ENCODE data around the gene RTN4RL2. TPM values are rescaled to one million over a fixed set of nuclear protein-coding genes. Genes with fewer than 3 reads are reported as not detected.

RTN4RL2 gene
- total and polyA plus RNA-seq, 7 experiments from 2014 or later, result 0.08 to 0.47 (median 0.27) TPM; not detected in 2

DNA sequence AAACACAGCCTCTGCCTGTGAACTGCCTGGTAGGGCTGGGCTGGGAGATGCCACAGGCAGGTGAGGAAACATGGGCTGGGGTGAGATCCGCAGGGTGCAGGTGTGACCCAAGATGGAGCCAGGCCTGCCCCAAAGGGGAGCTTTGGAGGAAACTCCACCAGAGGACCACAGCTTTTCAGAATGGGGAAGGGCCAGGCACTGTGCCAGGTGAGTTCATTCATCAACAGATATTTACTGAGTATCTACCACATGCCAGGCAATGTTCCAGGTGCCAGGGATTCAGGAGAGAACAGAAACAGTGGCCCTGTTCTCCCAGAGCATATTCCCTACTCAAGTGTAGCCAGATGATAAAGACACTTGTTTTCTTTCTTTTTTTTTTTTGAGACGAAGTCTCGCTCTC lies 11.2 kb downstream of the RTN4RL2 start:
- H3K36me3 Mint-ChIP-seq, result no peaks in the 10 kb centered on the region
- H3K27me3 ChIP-seq (ENCODE audit: control insufficient read depth in 2 of 2, insufficient read depth in 2 of 2, low read length in 2 of 2), result no peaks in the 10 kb centered on the region
- H3K4me3 Mint-ChIP-seq, result no peak overlapping the region
- CTCF ChIA-PET, result interaction anchor here (3.9 kb wide), 1 partner anchor 14 kb away, joined by 34 read pairs; no protein-coding TSS in a partner anchor
- no peaks in the 10 kb centered on the region for H3K9me3 ChIP-seq (ENCODE audit: control insufficient read depth in 2 of 3, low read length in 3 of 3)
- H3K27ac ChIP-seq (ENCODE audit: low read depth, low read length), result no peak overlapping the region
- no peak overlapping the region for H3K27ac Mint-ChIP-seq
- peaks cover 10 to 27% of the 10 kb centered on the region in 2 donors for H3K4me1 ChIP-seq (ENCODE audit: control insufficient read depth in 2 of 2, insufficient read depth in 2 of 2, low read length in 2 of 2)
- peaks cover 0 to 26% (median 0%) of the 10 kb centered on the region in 5 donors for H3K27me3 Mint-ChIP-seq
- no peak overlapping the region for H3K4me3 ChIP-seq (ENCODE audit: low read length)
- intact Hi-C loops (cut with micrococcal nuclease), result no loop called here
- H3K36me3 ChIP-seq (ENCODE audit: control insufficient read depth in 2 of 3, insufficient read depth in 3 of 3, low read length in 3 of 3), result no peaks in the 10 kb centered on the region
- peaks cover 20 to 36% (median 29%) of the 10 kb centered on the region in 7 donors for H3K4me1 Mint-ChIP-seq
- no peaks in the 10 kb centered on the region for H3K9me3 Mint-ChIP-seq
- no peak for DNase-seq
- no peak for ATAC-seq
- POLR2A ChIA-PET, result no interaction called here

DNA sequence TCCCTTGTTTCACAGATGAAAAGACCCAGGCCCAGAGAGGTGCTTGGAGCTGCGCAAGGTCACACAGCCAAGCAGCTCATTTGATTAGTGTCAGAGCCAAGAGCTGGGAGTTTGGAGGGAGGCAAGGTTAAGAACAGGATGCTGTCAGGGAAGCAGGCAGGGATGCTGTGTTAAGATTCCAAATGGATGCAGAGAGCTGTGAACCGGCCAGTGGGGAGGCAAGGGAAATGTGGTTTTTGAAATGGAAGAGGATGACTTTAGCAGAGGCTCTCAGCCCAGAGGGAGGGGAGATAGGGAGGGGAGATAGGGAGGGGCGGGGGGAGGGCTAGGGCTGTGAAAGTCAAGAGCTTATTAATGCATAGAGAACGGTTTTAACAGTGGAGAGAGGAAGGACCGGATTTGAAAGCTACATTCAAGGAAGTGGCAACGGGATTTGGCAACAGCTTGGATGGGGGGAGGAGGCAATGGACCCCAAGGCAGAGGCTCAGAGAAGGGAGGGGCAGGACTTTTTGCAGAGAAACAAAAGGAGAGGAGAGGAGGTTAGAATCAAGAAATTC lies 13.0 kb downstream of the RTN4RL2 start:
- Mint-ChIP-seq H3K27ac (peak overlapping the region in 8 of 9 donors; percentile 13 to 86 (median 70)), H3K27me3 (peaks cover 0 to 42% (median 5%) of the 10 kb centered on the region in 5 donors), H3K4me1 (peaks cover 15 to 42% (median 29%) of the 10 kb centered on the region in 7 donors), H3K4me3 (peak overlapping the region in 8 of 10 donors; percentile 10 to 84 (median 58)), H3K9me3 (no peaks in the 10 kb centered on the region), H3K36me3 (no peaks in the 10 kb centered on the region)
- ATAC-seq (no peak), DNase-seq (no peak)
- intact Hi-C loops (cut with micrococcal nuclease), result no loop called here
- no peak overlapping the region for H3K4me3 ChIP-seq (ENCODE audit: low read length)
- POLR2A ChIA-PET, result interaction anchor here (0.6 kb wide), 1 partner anchor 92 kb away, joined by 5 read pairs; no protein-coding TSS in a partner anchor
- H3K27ac ChIP-seq (ENCODE audit: low read depth, low read length), result no peak overlapping the region
- no peaks in the 10 kb centered on the region for H3K36me3 ChIP-seq (ENCODE audit: control insufficient read depth in 2 of 3, insufficient read depth in 3 of 3, low read length in 3 of 3)
- H3K9me3 ChIP-seq (ENCODE audit: control insufficient read depth in 2 of 3, low read length in 3 of 3), result no peaks in the 10 kb centered on the region
- CTCF ChIA-PET, result interaction anchor here (1.0 to 3.9 kb wide), 7 partner anchors 10 to 54 kb away, joined by 3 to 34 read pairs (median 5); partner anchors contain the start of gene RTN4RL2
- H3K27me3 ChIP-seq (ENCODE audit: control insufficient read depth in 2 of 2, insufficient read depth in 2 of 2, low read length in 2 of 2), result no peaks in the 10 kb centered on the region
- H3K4me1 ChIP-seq (ENCODE audit: control insufficient read depth in 2 of 2, insufficient read depth in 2 of 2, low read length in 2 of 2), result peaks cover 10 to 27% of the 10 kb centered on the region in 2 donors

DNA sequence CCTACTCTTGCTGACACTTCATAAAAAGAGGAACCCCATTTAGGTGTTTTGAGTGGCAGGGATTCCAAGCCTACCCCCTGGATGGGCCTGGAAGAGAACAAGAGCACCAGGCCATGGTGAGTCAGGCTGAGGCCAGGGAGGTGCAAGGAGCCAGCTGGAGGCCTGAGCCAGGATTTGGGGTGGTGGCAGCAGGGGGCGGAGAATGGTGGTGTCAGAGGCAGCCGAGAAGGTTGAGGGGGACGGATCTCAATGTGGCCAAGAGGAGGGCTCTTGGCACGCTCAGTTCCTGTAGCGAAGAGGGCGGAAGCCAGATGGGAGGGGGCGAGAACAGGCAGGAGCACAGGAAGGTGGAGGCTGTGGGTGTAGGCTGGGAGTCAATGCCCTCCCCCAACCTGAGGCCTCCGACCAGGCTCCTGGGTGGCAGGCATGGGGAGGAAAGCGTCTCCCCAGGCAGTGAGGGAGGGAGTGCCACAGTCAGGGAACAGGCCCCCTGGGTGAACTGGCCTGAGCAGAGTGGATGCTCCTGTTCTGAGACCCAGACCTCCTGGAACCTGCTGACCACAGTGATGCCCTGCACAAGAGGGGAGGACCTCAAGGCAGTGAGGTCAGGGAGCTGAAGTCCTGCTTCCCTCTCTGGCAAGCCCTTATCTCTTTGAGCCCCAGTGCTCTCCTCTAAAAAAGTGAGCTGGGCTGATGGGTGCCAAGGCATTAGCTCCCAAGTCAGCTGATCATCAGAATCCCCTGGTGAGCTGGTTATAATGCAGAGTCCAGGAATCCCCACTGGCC lies 13.9 kb downstream of the RTN4RL2 start:
- H3K27me3 Mint-ChIP-seq, result peaks cover 0 to 49% (median 5%) of the 10 kb centered on the region in 5 donors
- no peak overlapping the region for H3K27ac ChIP-seq (ENCODE audit: low read depth, low read length)
- ATAC-seq, result peak; percentile 67

DNA sequence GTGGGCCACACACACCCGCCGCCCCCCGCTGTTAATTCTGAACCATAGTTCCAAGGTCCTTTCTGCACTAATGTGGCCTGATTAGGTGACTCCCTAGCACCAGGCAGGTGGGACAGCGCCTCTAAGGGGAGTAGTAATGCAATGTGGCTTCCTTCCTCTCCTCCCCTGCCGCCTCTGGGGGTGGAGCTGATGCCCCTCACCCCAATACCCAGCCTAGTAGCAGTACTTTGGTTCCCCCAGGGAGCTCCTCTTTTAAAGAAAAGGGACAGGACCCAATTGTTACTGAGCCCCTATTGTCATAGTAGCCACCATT lies 14.4 kb downstream of the RTN4RL2 start:
- Histone ChIP-seq H3K9me3 (ENCODE audit: control insufficient read depth in 2 of 3, low read length in 3 of 3) (no peaks in the 10 kb centered on the region), H3K27ac (ENCODE audit: low read depth, low read length) (no peak overlapping the region), H3K4me1 (ENCODE audit: control insufficient read depth in 2 of 2, insufficient read depth in 2 of 2, low read length in 2 of 2) (peaks cover 10 to 27% of the 10 kb centered on the region in 2 donors), H3K27me3 (ENCODE audit: control insufficient read depth in 2 of 2, insufficient read depth in 2 of 2, low read length in 2 of 2) (no peaks in the 10 kb centered on the region), H3K36me3 (ENCODE audit: control insufficient read depth in 2 of 3, insufficient read depth in 3 of 3, low read length in 3 of 3) (no peaks in the 10 kb centered on the region), H3K4me3 (ENCODE audit: low read length) (peak overlapping the region; percentile 40)
- ChIA-PET POLR2A (interaction anchor here (0.6 kb wide), 1 partner anchor 180 kb away, joined by 4 read pairs; no protein-coding TSS in a partner anchor), CTCF (interaction anchor here (0.6 to 3.9 kb wide), 6 partner anchors 9 to 47 kb away, joined by 3 to 34 read pairs (median 4); no protein-coding TSS in a partner anchor)
- H3K4me1 Mint-ChIP-seq, result peaks cover 12 to 42% (median 30%) of the 10 kb centered on the region in 7 donors
- ATAC-seq, result no peak
- H3K9me3 Mint-ChIP-seq, result no peaks in the 10 kb centered on the region
- DNase-seq, result no peak
- H3K27ac Mint-ChIP-seq, result peak overlapping the region in 1 of 9 donors; percentile 41
- H3K36me3 Mint-ChIP-seq, result no peaks in the 10 kb centered on the region
- peaks cover 0 to 51% (median 5%) of the 10 kb centered on the region in 5 donors for H3K27me3 Mint-ChIP-seq
- intact Hi-C loops (cut with micrococcal nuclease), result loop anchor here in 1 of 2 donors (2.0 kb wide), 1 partner anchor 72 kb away; no protein-coding TSS in a partner anchor
- H3K4me3 Mint-ChIP-seq, result peak overlapping the region in 9 of 10 donors; percentile 26 to 84 (median 62)

More for the DNA sequence above, 13.9 kb downstream of the RTN4RL2 start:
- ChIA-PET POLR2A (interaction anchor here (0.6 kb wide), 1 partner anchor 181 kb away, joined by 4 read pairs; no protein-coding TSS in a partner anchor), CTCF (interaction anchor here (0.9 to 3.9 kb wide), 9 partner anchors 9 to 53 kb away, joined by 3 to 34 read pairs (median 5); partner anchors contain the start of gene RTN4RL2)
- H3K27me3 ChIP-seq (ENCODE audit: control insufficient read depth in 2 of 2, insufficient read depth in 2 of 2, low read length in 2 of 2), result no peaks in the 10 kb centered on the region
- H3K4me3 ChIP-seq (ENCODE audit: low read length), result peak overlapping the region; percentile 40
- peak overlapping the region; percentile 40 to 84 (median 65) for H3K4me3 Mint-ChIP-seq
- no peaks in the 10 kb centered on the region for H3K9me3 Mint-ChIP-seq
- H3K36me3 ChIP-seq (ENCODE audit: control insufficient read depth in 2 of 3, insufficient read depth in 3 of 3, low read length in 3 of 3), result no peaks in the 10 kb centered on the region
- peaks cover 10 to 27% of the 10 kb centered on the region in 2 donors for H3K4me1 ChIP-seq (ENCODE audit: control insufficient read depth in 2 of 2, insufficient read depth in 2 of 2, low read length in 2 of 2)
- no peaks in the 10 kb centered on the region for H3K9me3 ChIP-seq (ENCODE audit: control insufficient read depth in 2 of 3, low read length in 3 of 3)
- peak in 5 of 9 donors; percentile 40 to 54 (median 48) for DNase-seq
- H3K4me1 Mint-ChIP-seq, result peaks cover 12 to 42% (median 29%) of the 10 kb centered on the region in 7 donors
- peak overlapping the region in 7 of 9 donors; percentile 39 to 91 (median 72) for H3K27ac Mint-ChIP-seq
- no peaks in the 10 kb centered on the region for H3K36me3 Mint-ChIP-seq
- intact Hi-C loops (cut with micrococcal nuclease), result loop anchor here in 1 of 2 donors (2.0 kb wide), 1 partner anchor 71 kb away; no protein-coding TSS in a partner anchor

DNA sequence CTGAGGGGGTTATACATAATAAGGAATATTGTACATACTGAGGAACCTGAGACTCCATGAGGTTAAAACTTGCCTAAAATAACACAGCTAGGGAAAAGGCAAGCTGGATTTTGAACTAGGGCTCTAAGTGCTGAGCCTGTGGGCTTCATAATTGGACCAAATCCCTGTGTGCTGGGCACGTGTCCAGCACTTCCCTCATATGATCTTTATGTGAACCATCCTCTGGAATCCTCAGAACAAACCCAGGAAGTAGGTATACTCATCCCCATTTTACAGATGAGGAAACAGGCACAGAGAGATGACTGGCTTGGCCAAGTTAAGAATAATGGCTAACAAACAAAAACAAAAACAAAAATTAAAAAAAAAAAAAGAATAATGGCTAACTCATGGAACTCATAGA lies 14.9 kb downstream of the RTN4RL2 start:
- H3K36me3 ChIP-seq (ENCODE audit: control insufficient read depth in 2 of 3, insufficient read depth in 3 of 3, low read length in 3 of 3), result no peaks in the 10 kb centered on the region
- intact Hi-C loops (cut with micrococcal nuclease), result loop anchor here in 1 of 2 donors (2.0 kb wide), 1 partner anchor 72 kb away; no protein-coding TSS in a partner anchor
- POLR2A ChIA-PET, result no interaction called here
- peaks cover 10 to 27% of the 10 kb centered on the region in 2 donors for H3K4me1 ChIP-seq (ENCODE audit: control insufficient read depth in 2 of 2, insufficient read depth in 2 of 2, low read length in 2 of 2)
- no peaks in the 10 kb centered on the region for H3K9me3 ChIP-seq (ENCODE audit: control insufficient read depth in 2 of 3, low read length in 3 of 3)
- H3K9me3 Mint-ChIP-seq, result no peaks in the 10 kb centered on the region
- no peaks in the 10 kb centered on the region for H3K27me3 ChIP-seq (ENCODE audit: control insufficient read depth in 2 of 2, insufficient read depth in 2 of 2, low read length in 2 of 2)
- peaks cover 0 to 52% (median 5%) of the 10 kb centered on the region in 5 donors for H3K27me3 Mint-ChIP-seq
- DNase-seq (no peak), ATAC-seq (no peak)
- no peak overlapping the region for H3K4me3 ChIP-seq (ENCODE audit: low read length)
- no peaks in the 10 kb centered on the region for H3K36me3 Mint-ChIP-seq
- peak overlapping the region in 9 of 10 donors; percentile 26 to 84 (median 66) for H3K4me3 Mint-ChIP-seq
- H3K27ac Mint-ChIP-seq, result no peak overlapping the region
- H3K27ac ChIP-seq (ENCODE audit: low read depth, low read length), result no peak overlapping the region
- CTCF ChIA-PET, result interaction anchor here (0.6 to 3.9 kb wide), 4 partner anchors 9 to 19 kb away, joined by 3 to 34 read pairs (median 7); no protein-coding TSS in a partner anchor
- peaks cover 12 to 42% (median 31%) of the 10 kb centered on the region in 7 donors for H3K4me1 Mint-ChIP-seq

DNA sequence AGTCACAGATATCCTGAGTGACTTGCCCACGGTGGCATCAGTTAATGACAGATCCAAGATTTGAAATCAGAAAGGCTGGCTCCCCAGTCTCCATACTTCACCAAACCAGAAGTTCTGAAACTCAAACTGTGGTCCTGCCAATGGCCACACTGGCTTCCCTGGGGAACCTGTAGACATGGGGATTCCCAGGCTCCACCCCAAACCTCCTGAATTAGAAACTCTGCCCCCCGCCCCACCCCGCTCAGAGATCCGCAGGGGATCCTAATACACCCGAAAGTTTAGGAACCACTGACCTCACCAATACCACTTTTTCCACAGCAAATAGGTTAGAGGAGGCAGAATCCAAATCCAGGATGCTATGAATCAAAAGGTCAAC lies 15.3 kb downstream of the RTN4RL2 start:
- peak overlapping the region in 2 of 9 donors; percentile 21 to 31 for H3K27ac Mint-ChIP-seq
- DNase-seq (no peak), ATAC-seq (no peak)
- Histone ChIP-seq H3K9me3 (ENCODE audit: control insufficient read depth in 2 of 3, low read length in 3 of 3) (no peaks in the 10 kb centered on the region), H3K36me3 (ENCODE audit: control insufficient read depth in 2 of 3, insufficient read depth in 3 of 3, low read length in 3 of 3) (no peaks in the 10 kb centered on the region), H3K4me1 (ENCODE audit: control insufficient read depth in 2 of 2, insufficient read depth in 2 of 2, low read length in 2 of 2) (peaks cover 10 to 27% of the 10 kb centered on the region in 2 donors), H3K27ac (ENCODE audit: low read depth, low read length) (no peak overlapping the region), H3K4me3 (ENCODE audit: low read length) (peak overlapping the region; percentile 51), H3K27me3 (ENCODE audit: control insufficient read depth in 2 of 2, insufficient read depth in 2 of 2, low read length in 2 of 2) (no peaks in the 10 kb centered on the region)
- ChIA-PET POLR2A (interaction anchor here (1.1 kb wide), 1 partner anchor 17 kb away, joined by 4 read pairs; no protein-coding TSS in a partner anchor), CTCF (interaction anchor here (3.9 kb wide), 1 partner anchor 18 kb away, joined by 34 read pairs; no protein-coding TSS in a partner anchor)
- H3K4me1 Mint-ChIP-seq, result peaks cover 12 to 42% (median 34%) of the 10 kb centered on the region in 7 donors
- H3K36me3 Mint-ChIP-seq, result no peaks in the 10 kb centered on the region
- intact Hi-C loops (cut with micrococcal nuclease), result loop anchor here in 1 of 2 donors (2.0 kb wide), 1 partner anchor 73 kb away; no protein-coding TSS in a partner anchor
- H3K27me3 Mint-ChIP-seq, result peaks cover 0 to 56% (median 5%) of the 10 kb centered on the region in 5 donors
- H3K4me3 Mint-ChIP-seq, result peak overlapping the region; percentile 62 to 84 (median 77)
- H3K9me3 Mint-ChIP-seq, result no peaks in the 10 kb centered on the region

Data from naive thymus-derived CD4-positive, alpha-beta T cell (primary cell).